ENCODE results near the gene C1orf21.

DNA sequence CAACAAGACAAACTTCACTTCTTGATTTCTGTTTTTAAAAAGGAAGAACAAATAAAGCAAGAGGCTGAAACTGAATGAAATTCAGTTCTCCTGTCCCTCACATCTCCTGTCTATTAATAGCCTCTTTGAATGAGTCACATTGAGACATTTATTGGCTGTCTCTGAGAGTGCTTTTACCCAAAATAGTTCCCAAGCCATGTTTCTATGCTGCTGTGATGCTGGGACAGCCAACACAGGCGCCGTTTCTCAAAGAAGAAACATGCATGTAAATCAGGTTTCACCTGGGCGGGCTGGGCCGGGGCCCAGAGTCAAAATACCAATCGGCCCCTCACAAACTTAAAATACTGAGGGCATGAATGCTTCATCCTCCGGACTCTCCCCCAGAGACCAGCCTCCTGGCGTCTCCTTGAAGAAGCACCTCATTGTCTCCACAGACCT is 262.6 kb downstream of the C1orf21 start:
- TF ChIP-seq CTCF (IDR thresholded peaks at IDR 0.05; ENCODE audit: extremely low read depth in 1 of 2, insufficient read depth in 1 of 2, low read depth in 1 of 2, low read length in 2 of 2) (no peak), POLR2AphosphoS5 (IDR thresholded peaks at IDR 0.05; ENCODE audit: insufficient read depth, low read depth, low read length) (no peak)
